Activated CD4-positive, alpha-beta T cell treated with anti-CD3 and anti-CD28 coated beads, Interleukin-2, amount 10 ng/mL, durations not matched to agents 24 days and 14 days (primary cell): ENCODE measurements around the gene KRTAP22-2. TPM values are rescaled to one million over a fixed set of nuclear protein-coding genes. Genes with fewer than 3 reads are reported as not detected.

Experiments used
- DNase-seq: peaks from one replicate; pipeline ENCODE4 v3.0.0; 2022
- H3K27ac Mint-ChIP-seq: one replicate; pipeline ENCODE4 v1.8.0; 2022; ENCODE audit warnings: mild to moderate bottlenecking, mixed read lengths
- H3K27me3 Mint-ChIP-seq: one replicate; pipeline ENCODE4 v1.8.0; 2022; ENCODE audit warnings: mixed read lengths
- H3K36me3 Mint-ChIP-seq: one replicate; pipeline ENCODE4 v1.8.0; 2022; ENCODE audit warnings: low read depth, mild to moderate bottlenecking, mixed read lengths
- H3K4me1 Mint-ChIP-seq: one replicate; pipeline ENCODE4 v1.8.0; 2021; ENCODE audit warnings: mixed read lengths
- H3K4me3 Mint-ChIP-seq: one replicate; pipeline ENCODE4 v1.8.0; 2022; ENCODE audit warnings: mild to moderate bottlenecking, moderate library complexity, mixed read lengths
- H3K9me3 Mint-ChIP-seq: one replicate; pipeline ENCODE4 v1.8.0; 2021; ENCODE audit warnings: mixed read lengths
- intact Hi-C: fragments of 100-400 bp; cut with micrococcal nuclease; formaldehyde crosslinking; loops from one replicate; pipeline ENCODE4 v1.15.1; 2023
- total RNA-seq: library from RNA; stranded (reverse); gene quantifications from 2 replicates; pipeline ENCODE4 v1.2.3, GENCODE V29; 2022

Gene KRTAP22-2
- not detected in 2 replicates for total RNA-seq

DNA sequence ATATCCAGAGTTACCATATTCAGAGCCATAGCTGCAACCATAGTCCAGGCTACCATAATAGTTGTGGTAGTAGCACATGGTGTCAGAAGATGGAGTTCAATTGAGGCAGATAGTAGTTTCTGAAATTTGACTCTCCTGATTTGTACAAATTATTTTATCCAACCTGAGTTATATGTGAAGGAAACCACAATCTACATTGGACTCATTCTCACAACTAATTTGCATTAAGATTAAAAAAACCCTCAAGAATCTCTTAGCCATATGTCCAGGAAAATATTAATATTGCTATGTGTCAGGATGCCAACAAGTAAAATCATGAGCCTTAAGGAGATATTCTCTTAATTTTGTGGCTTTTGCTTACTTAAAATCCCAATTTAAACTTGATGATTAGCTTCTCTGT lies at the start of gene KRTAP22-2:
KRTAP22-2 (minus strand) TSS at position 101 of the 400 bp plus-strand sequence.
- DNase-seq, result no peak
- H3K27me3 Mint-ChIP-seq, result no peaks in the 10 kb centered on the region
- intact Hi-C loops, result no loop called here
- no peak within 1 kb of the TSS for H3K27ac Mint-ChIP-seq
- H3K4me1 Mint-ChIP-seq, result no peaks in the 10 kb centered on the region
- H3K9me3 Mint-ChIP-seq, result no peaks in the 10 kb centered on the region
- H3K36me3 Mint-ChIP-seq, result no peaks in the 10 kb centered on the region
- no peak within 1 kb of the TSS for H3K4me3 Mint-ChIP-seq

DNA sequence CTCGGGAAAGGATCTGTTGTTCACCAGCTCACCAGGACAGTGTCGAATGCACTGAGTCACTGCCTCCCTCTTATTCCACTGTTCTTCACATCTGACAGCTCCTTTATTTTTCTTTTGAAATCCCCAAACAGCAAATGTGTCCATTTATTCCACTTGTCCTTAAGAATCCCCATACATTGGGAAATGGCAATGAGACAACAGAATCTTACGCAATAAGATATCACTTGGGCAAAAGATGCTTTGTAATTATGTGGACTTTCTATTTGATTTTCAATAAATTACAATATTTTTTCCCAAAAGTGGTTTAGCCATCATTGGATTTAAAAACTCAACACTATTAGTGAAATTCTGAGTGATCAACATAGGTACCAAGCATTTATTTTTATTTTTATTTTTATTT lies 48.5 kb upstream of the KRTAP22-2 start:
- H3K27ac Mint-ChIP-seq, result no peak overlapping the region
- H3K36me3 Mint-ChIP-seq, result no peaks in the 10 kb centered on the region
- H3K4me1 Mint-ChIP-seq, result no peaks in the 10 kb centered on the region
- intact Hi-C loops, result no loop called here
- no peak for DNase-seq
- H3K9me3 Mint-ChIP-seq, result no peaks in the 10 kb centered on the region
- no peaks in the 10 kb centered on the region for H3K27me3 Mint-ChIP-seq
- no peak overlapping the region for H3K4me3 Mint-ChIP-seq

- no peak within 1 kb of the TSS for H3K27ac Mint-ChIP-seq
- intact Hi-C loops, result no loop called here
- no peak within 1 kb of the TSS for H3K4me3 Mint-ChIP-seq
- DNase-seq, result no peak
- no peaks in the 10 kb centered on the region for H3K36me3 Mint-ChIP-seq
- H3K4me1 Mint-ChIP-seq, result no peaks in the 10 kb centered on the region
- no peaks in the 10 kb centered on the region for H3K9me3 Mint-ChIP-seq
- no peaks in the 10 kb centered on the region for H3K27me3 Mint-ChIP-seq
Measured at GRCh38 chr21:30634906-30635305, 44.7 kb upstream of the KRTAP22-2 start, which contains the start of gene KRTAP20-2. TSS of gene KRTAP20-2 (plus strand) at chr21:30635206. CDS start at chr21:30635264, 58 bp downstream.

- H3K4me3 Mint-ChIP-seq, result no peak overlapping the region
- H3K27me3 Mint-ChIP-seq, result no peaks in the 10 kb centered on the region
- no peaks in the 10 kb centered on the region for H3K4me1 Mint-ChIP-seq
- H3K27ac Mint-ChIP-seq, result no peak overlapping the region
- H3K36me3 Mint-ChIP-seq, result no peaks in the 10 kb centered on the region
- H3K9me3 Mint-ChIP-seq, result no peaks in the 10 kb centered on the region
- intact Hi-C loops, result no loop called here
- DNase-seq, result no peak
Measured at GRCh38 chr21:30629200-30629599, 39.0 kb upstream of the KRTAP22-2 start.

GRCh38 chr21:30628109-30628508 lies 37.9 kb upstream of the KRTAP22-2 start:
- Mint-ChIP-seq H3K9me3 (no peaks in the 10 kb centered on the region), H3K27ac (no peak overlapping the region), H3K4me1 (no peaks in the 10 kb centered on the region), H3K27me3 (no peaks in the 10 kb centered on the region), H3K4me3 (no peak overlapping the region), H3K36me3 (no peaks in the 10 kb centered on the region)
- no peak for DNase-seq
- intact Hi-C loops, result no loop called here

- H3K4me1 Mint-ChIP-seq, result no peaks in the 10 kb centered on the region
- H3K4me3 Mint-ChIP-seq, result no peak overlapping the region
- no peaks in the 10 kb centered on the region for H3K36me3 Mint-ChIP-seq
- no peaks in the 10 kb centered on the region for H3K27me3 Mint-ChIP-seq
- intact Hi-C loops, result no loop called here
- H3K27ac Mint-ChIP-seq, result no peak overlapping the region
- H3K9me3 Mint-ChIP-seq, result no peaks in the 10 kb centered on the region
- DNase-seq, result no peak
Measured at GRCh38 chr21:30625449-30626165, 35.4 kb upstream of the KRTAP22-2 start.

GRCh38 chr21:30623362-30623761 lies 33.2 kb upstream of the KRTAP22-2 start:
- H3K36me3 Mint-ChIP-seq, result no peaks in the 10 kb centered on the region
- H3K27ac Mint-ChIP-seq, result no peak overlapping the region
- H3K4me3 Mint-ChIP-seq, result no peak overlapping the region
- H3K4me1 Mint-ChIP-seq, result no peaks in the 10 kb centered on the region
- no peak for DNase-seq
- H3K27me3 Mint-ChIP-seq, result no peaks in the 10 kb centered on the region
- no peaks in the 10 kb centered on the region for H3K9me3 Mint-ChIP-seq
- intact Hi-C loops, result no loop called here

DNA sequence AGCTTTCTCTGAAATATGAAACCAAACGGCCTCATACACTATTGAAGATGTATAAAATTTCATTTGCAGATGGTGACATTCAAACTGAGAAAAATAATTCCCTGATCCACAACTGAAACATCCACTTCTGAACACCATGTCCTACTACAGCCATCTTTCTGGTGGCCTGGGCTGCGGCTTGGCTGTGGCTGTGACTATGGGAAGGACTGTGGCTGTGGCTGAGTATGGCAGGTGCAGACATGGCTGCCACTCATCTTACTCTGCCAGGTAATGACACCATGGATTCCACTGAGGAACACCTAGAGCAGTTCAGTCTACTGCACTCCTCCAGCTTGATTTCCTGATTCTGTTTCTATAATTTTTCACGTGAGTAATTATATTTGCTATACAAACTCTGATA lies 30.3 kb upstream of the KRTAP22-2 start, which contains the start of gene KRTAP20-4:
KRTAP20-4 (plus strand) TSS at position 106 of the 400 bp plus-strand sequence.
- intact Hi-C loops, result no loop called here
- H3K4me1 Mint-ChIP-seq, result no peaks in the 10 kb centered on the region
- H3K9me3 Mint-ChIP-seq, result no peaks in the 10 kb centered on the region
- H3K36me3 Mint-ChIP-seq, result no peaks in the 10 kb centered on the region
- no peak within 1 kb of the TSS for H3K4me3 Mint-ChIP-seq
- no peaks in the 10 kb centered on the region for H3K27me3 Mint-ChIP-seq
- H3K27ac Mint-ChIP-seq, result no peak within 1 kb of the TSS
- DNase-seq, result no peak

DNA sequence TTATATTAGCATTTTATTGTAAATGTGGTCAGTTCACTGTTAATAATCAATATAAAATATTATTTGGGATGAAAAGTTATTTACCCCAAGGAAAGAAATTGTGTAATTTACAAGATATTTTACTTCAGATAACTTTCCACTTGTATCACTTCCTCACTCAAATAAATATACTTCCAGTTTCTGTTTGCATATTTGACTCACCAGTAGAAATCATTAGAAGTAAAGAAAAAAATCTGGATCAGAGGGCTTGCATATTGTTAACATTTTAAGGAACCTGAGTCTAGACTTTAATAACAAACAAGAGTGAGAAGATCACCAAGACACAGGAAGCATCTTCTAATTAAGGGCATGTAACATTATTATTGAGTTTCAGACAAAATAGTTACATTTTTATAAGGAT lies 29.9 kb upstream of the KRTAP22-2 start:
- intact Hi-C loops, result no loop called here
- Mint-ChIP-seq H3K4me3 (no peak overlapping the region), H3K36me3 (no peaks in the 10 kb centered on the region), H3K4me1 (no peaks in the 10 kb centered on the region), H3K27ac (no peak overlapping the region), H3K9me3 (no peaks in the 10 kb centered on the region), H3K27me3 (no peaks in the 10 kb centered on the region)
- DNase-seq, result no peak

GRCh38 chr21:30616125-30616524 lies 25.9 kb upstream of the KRTAP22-2 start, which contains the start of gene KRTAP20-1:
TSS of gene KRTAP20-1 (plus strand) at chr21:30616425. CDS start at chr21:30616455, 30 bp downstream.
- Mint-ChIP-seq H3K9me3 (no peaks in the 10 kb centered on the region), H3K27me3 (no peaks in the 10 kb centered on the region), H3K4me3 (no peak within 1 kb of the TSS), H3K27ac (no peak within 1 kb of the TSS), H3K4me1 (no peaks in the 10 kb centered on the region), H3K36me3 (no peaks in the 10 kb centered on the region)
- intact Hi-C loops, result no loop called here
- no peak for DNase-seq

- Mint-ChIP-seq H3K27ac (no peak overlapping the region), H3K27me3 (no peaks in the 10 kb centered on the region), H3K9me3 (no peaks in the 10 kb centered on the region), H3K4me1 (no peaks in the 10 kb centered on the region), H3K4me3 (no peak overlapping the region), H3K36me3 (no peaks in the 10 kb centered on the region)
- intact Hi-C loops, result no loop called here
- no peak for DNase-seq
Measured at GRCh38 chr21:30615199-30615598, 25.0 kb upstream of the KRTAP22-2 start.

DNA sequence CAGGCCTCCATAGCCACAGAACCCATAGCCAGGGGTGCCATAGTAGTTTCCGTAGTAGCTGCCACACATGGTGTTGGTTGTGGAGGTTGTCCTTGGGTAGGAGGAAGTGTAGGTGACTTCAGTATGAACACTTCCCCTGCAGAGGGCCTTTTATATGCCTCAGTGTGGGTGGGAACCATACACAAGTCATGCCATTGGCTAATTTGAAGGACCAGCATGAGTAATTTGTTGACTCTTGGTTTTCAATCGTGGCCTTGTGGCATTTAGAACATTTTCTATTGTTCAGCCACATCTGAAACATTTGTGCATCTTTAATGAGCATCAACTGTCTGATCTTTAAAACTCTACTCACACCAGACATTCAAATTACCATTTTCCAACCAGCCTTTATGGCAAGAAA lies 23.6 kb upstream of the KRTAP22-2 start, which contains the start of gene KRTAP6-1:
KRTAP6-1 (minus strand) TSS at position 95 of the 400 bp plus-strand sequence; CDS start at position 69, 26 bp downstream.
- Mint-ChIP-seq H3K4me3 (no peak within 1 kb of the TSS), H3K27ac (no peak within 1 kb of the TSS), H3K36me3 (no peaks in the 10 kb centered on the region), H3K9me3 (no peaks in the 10 kb centered on the region), H3K27me3 (no peaks in the 10 kb centered on the region), H3K4me1 (no peaks in the 10 kb centered on the region)
- no peak for DNase-seq
- intact Hi-C loops, result no loop called here

DNA sequence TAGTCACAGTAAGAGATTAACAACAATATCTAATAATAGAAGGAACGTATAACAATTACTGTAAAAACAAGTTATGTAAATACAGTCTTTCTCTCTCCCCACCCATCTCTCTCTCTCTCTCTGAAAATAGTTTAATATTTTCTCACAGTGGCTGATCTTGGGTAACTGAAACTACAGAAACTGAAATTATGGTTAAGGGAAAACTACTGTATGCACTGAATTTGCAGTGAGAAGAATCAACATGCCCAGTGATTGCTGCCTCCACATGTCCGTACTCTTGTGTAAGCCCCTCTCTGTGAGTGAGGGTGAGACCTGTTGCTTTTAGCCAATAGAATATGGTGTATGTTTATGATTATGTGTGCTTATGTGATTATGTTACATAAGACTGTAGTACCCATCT lies 21.9 kb upstream of the KRTAP22-2 start:
- intact Hi-C loops, result no loop called here
- DNase-seq, result no peak
- Mint-ChIP-seq H3K36me3 (no peaks in the 10 kb centered on the region), H3K27ac (no peak overlapping the region), H3K4me1 (no peaks in the 10 kb centered on the region), H3K4me3 (no peak overlapping the region), H3K9me3 (no peaks in the 10 kb centered on the region), H3K27me3 (no peaks in the 10 kb centered on the region)

DNA sequence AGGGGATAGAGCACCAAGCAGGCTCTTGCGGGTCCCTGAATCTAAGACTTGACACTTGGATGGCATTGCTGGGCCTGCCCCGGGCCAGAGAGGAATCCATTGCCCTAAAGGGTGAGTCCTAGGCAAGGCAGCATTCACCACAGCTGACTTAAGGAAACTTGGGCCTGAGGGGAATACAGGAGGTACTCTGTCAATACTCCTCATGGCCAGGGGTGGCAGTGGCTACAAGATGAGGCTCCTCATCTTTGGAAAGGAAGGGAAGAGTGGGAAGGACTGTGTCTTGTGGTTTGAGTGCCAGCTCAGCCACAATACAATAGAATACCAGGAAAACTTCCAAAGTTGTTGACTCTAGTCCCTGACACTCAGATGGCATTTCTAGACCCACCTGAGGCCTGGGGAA lies 15.8 kb upstream of the KRTAP22-2 start:
- H3K27ac Mint-ChIP-seq, result no peak overlapping the region
- H3K27me3 Mint-ChIP-seq, result no peaks in the 10 kb centered on the region
- intact Hi-C loops, result no loop called here
- H3K4me1 Mint-ChIP-seq, result no peaks in the 10 kb centered on the region
- H3K4me3 Mint-ChIP-seq, result no peak overlapping the region
- H3K9me3 Mint-ChIP-seq, result peaks cover 9% of the 10 kb centered on the region
- no peak for DNase-seq
- no peaks in the 10 kb centered on the region for H3K36me3 Mint-ChIP-seq

DNA sequence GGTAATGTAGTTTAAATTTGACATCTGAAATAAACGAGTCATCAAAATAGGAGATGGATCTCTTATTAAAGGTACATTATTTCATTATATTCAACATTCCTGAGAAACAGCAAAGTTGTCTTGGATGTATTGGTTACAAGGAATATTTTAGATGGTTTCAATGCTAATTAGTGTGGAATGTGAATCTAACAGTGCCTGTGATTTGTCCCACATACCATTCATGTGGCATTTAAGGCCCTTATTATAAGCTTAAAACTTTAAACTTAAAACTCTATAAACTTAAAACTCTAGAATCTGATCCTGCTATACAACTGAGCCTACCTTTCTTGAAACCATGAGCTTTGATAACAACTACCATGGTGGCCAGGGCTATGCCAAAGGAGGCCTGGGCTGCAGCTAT lies 10.6 kb upstream of the KRTAP22-2 start, which contains the start of gene KRTAP22-1:
KRTAP22-1 (plus strand) TSS at position 301 of the 400 bp plus-strand sequence.
- Mint-ChIP-seq H3K4me1 (no peaks in the 10 kb centered on the region), H3K27me3 (no peaks in the 10 kb centered on the region), H3K4me3 (no peak within 1 kb of the TSS), H3K27ac (no peak within 1 kb of the TSS), H3K9me3 (peaks cover 9% of the 10 kb centered on the region), H3K36me3 (no peaks in the 10 kb centered on the region)
- intact Hi-C loops, result no loop called here
- DNase-seq, result no peak
